Suprapubic skin (tissue), 4 donors: ENCODE data around the gene SMIM13. TPM values are rescaled to one million over a fixed set of nuclear protein-coding genes. Genes with fewer than 3 reads are reported as not detected.

Experiments used
- DNase-seq, 2 donors: peaks; one replicate each; pipeline ENCODE4 v3.0.0-alpha.2; 2019; ENCODE audit warnings: low spot score in 2 of 2
- H3K27ac ChIP-seq: fragments of 200-600 bp; sonication (generic); one replicate; pipeline ENCODE4 v1.5.1; 2019
- H3K27me3 ChIP-seq: fragments of 200-600 bp; sonication (generic); one replicate; pipeline ENCODE4 v1.5.1; 2019
- H3K36me3 ChIP-seq: fragments of 200-600 bp; sonication (generic); one replicate; pipeline ENCODE4 v1.5.1; 2019
- H3K4me1 ChIP-seq: fragments of 200-600 bp; sonication (generic); one replicate; pipeline ENCODE4 v1.5.1; 2019
- H3K4me3 ChIP-seq: fragments of 200-600 bp; sonication (generic); one replicate; pipeline ENCODE4 v1.5.1; 2019; ENCODE audit warnings: mild to moderate bottlenecking
- H3K9me3 ChIP-seq: fragments of 200-600 bp; sonication (generic); one replicate; pipeline ENCODE4 v1.5.1; 2019
- EP300 ChIP-seq: sonication (generic); formaldehyde crosslinking; IDR thresholded peaks from one replicate; pipeline ENCODE4 v1.6.1; 2017; ENCODE audit warnings: antibody characterized with exemption
- POLR2A ChIP-seq, 2 donors: fragments of 450-650 bp; IDR thresholded peaks; one replicate each; pipeline ENCODE4 v1.6.1; 2017; ENCODE audit warnings: antibody characterized with exemption in 2 of 2, mild to moderate bottlenecking in 2 of 2, moderate library complexity in 2 of 2
- POLR2AphosphoS5 ChIP-seq, 3 donors: sonication (generic); formaldehyde crosslinking; IDR thresholded peaks; one replicate each; pipeline ENCODE4 v1.6.1; 2017; ENCODE audit warnings: antibody characterized with exemption in 3 of 3
- WGBS: methylation state at CpG from one replicate; pipeline ENCODE4 v1.1.5; 2018; 5-methylcytosine and 5-hydroxymethylcytosine counted together
- total RNA-seq, 4 donors: library from RNA; depleted of rRNA; stranded (reverse); fragments of >200 nt; gene quantifications; one replicate each; pipeline ENCODE4 v1.1.0, GENCODE V29; 2016
- TF ChIP-seq, protein P1 (sequence below), 2 donors: fragments of 200-600 bp in 1 of 2; fragments of 450-650 bp in 1 of 2; sonication (generic) in 1 of 2; IDR thresholded peaks; one replicate each; pipeline ENCODE4 v1.5.1; 2016 to 2019; ENCODE audit warnings: antibody characterized with exemption in 2 of 2, mild to moderate bottlenecking in 1 of 2, moderate library complexity in 1 of 2

The SMIM13 gene
- total RNA-seq, 4 donors from 2014 or later: 9.3 to 15.6 (median 10.7) TPM

DNA sequence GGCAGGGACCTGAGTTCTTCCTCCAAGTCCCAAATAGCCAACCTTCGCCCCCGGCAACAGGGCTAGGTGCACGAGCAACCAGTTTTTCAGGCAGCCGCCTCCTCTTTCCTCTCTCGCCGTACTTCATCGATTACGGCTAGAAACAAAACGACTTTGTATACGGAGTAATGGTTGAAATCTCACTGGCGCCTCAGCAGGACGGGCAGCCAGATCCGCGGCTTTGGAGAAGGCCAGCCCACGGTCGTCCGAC is 333 bp upstream of the SMIM13 start:
- Histone ChIP-seq H3K4me1 (peaks cover 29% of the 10 kb centered on the region), H3K9me3 (no peaks in the 10 kb centered on the region), H3K27ac (peak overlapping the region; percentile 98), H3K27me3 (no peaks in the 10 kb centered on the region), H3K4me3 (peak overlapping the region; percentile 97), H3K36me3 (no peaks in the 10 kb centered on the region)
- TF ChIP-seq, protein P1, sequence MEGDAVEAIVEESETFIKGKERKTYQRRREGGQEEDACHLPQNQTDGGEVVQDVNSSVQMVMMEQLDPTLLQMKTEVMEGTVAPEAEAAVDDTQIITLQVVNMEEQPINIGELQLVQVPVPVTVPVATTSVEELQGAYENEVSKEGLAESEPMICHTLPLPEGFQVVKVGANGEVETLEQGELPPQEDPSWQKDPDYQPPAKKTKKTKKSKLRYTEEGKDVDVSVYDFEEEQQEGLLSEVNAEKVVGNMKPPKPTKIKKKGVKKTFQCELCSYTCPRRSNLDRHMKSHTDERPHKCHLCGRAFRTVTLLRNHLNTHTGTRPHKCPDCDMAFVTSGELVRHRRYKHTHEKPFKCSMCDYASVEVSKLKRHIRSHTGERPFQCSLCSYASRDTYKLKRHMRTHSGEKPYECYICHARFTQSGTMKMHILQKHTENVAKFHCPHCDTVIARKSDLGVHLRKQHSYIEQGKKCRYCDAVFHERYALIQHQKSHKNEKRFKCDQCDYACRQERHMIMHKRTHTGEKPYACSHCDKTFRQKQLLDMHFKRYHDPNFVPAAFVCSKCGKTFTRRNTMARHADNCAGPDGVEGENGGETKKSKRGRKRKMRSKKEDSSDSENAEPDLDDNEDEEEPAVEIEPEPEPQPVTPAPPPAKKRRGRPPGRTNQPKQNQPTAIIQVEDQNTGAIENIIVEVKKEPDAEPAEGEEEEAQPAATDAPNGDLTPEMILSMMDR (IDR thresholded peaks at IDR 0.05): no peak
- TF ChIP-seq POLR2AphosphoS5 (IDR thresholded peaks at IDR 0.05) (no peak), EP300 (no peak), POLR2A (IDR thresholded peaks at IDR 0.05) (no peak)
- 0% methylated on average over 16 of the region's 17 CpGs for WGBS
- no peak for DNase-seq

DNA sequence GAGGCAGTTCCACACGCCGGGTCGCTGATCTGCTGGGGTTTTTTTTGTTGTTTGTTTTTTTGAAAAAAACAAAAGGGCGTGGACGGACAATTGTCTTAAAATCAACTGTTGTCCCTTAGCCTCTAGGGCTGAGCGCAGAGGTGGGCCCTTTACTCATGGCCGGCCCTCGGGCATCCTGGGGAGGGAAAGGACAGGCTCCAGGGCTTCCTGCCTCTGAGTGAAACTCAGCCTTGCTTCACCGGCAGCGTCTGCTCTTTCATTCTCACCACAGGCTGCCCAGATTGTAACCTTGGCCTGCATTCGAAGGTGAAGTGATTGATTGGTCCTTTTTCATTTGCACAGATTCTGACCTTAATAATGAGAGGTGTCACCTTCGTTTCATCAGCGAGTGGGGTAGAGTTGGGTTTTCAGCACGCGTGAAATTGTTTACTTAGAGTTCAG is 797 bp downstream of the SMIM13 start:
- TF ChIP-seq POLR2A (IDR thresholded peaks at IDR 0.05): no peak
- no peak for TF ChIP-seq POLR2AphosphoS5 (IDR thresholded peaks at IDR 0.05)
- TF ChIP-seq, protein P1 (IDR thresholded peaks at IDR 0.05): no peak
- 0% methylated on average over 12 of the region's 15 CpGs for WGBS
- Histone ChIP-seq H3K27ac (peak overlapping the region; percentile 98), H3K27me3 (no peaks in the 10 kb centered on the region), H3K9me3 (no peaks in the 10 kb centered on the region), H3K4me3 (peak overlapping the region; percentile 97), H3K4me1 (peaks cover 29% of the 10 kb centered on the region), H3K36me3 (no peaks in the 10 kb centered on the region)
- DNase-seq: peak in 1 of 2 donors; percentile 70

DNA sequence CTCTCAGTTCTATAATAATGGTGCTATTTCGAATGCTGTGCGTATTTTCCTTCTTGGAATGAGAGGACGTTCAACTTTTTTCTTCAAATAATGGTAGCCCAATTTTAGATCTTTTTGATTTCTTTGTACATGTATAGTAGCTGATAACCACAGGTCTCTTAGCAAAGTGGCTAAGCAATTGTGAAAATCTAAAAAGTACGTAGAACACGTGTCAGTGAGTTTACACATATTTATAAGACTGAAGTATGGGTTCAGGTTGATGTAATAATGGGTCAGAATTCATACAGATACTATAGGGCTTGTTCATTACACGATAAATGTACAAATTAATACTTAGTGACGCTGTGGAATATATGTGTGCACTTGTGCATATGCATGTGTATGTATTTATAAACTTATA is 1.3 kb downstream of the SMIM13 start:
- no peaks in the 10 kb centered on the region for H3K27me3 ChIP-seq
- peak overlapping the region; percentile 97 for H3K4me3 ChIP-seq
- no peak for TF ChIP-seq EP300
- TF ChIP-seq POLR2A (IDR thresholded peaks at IDR 0.05): no peak
- TF ChIP-seq POLR2AphosphoS5 (IDR thresholded peaks at IDR 0.05): no peak
- TF ChIP-seq, protein P1 (IDR thresholded peaks at IDR 0.05): no peak
- H3K9me3 ChIP-seq: no peaks in the 10 kb centered on the region
- no peaks in the 10 kb centered on the region for H3K36me3 ChIP-seq
- DNase-seq: no peak
- WGBS: 44% methylated on average over 7 of the region's 7 CpGs
- peaks cover 29% of the 10 kb centered on the region for H3K4me1 ChIP-seq
- H3K27ac ChIP-seq: peak overlapping the region; percentile 98

DNA sequence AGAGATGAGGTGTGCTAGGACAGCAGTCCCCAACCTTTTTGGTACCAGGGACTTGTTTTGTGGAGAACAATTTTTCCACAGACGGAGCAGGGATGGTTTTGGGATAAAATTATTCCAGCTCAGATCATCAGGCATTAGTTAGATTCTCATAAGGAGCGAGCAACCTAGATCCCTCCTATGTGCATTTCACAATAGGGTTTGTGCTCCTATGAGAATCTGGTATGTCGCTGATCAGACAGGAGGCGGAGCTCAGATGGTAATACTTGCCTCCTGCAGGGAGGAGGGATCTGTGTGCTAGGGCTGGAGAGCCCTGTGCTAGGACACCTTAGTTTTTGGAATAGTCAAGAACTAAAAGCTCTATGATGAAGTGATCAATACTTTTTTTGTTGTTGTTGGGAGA is 2.5 kb downstream of the SMIM13 start:
- H3K27ac ChIP-seq: no peak overlapping the region
- H3K4me3 ChIP-seq: peak overlapping the region; percentile 97
- H3K9me3 ChIP-seq: no peaks in the 10 kb centered on the region
- no peaks in the 10 kb centered on the region for H3K36me3 ChIP-seq
- H3K27me3 ChIP-seq: no peaks in the 10 kb centered on the region
- 56% methylated on average over 4 of the region's 4 CpGs for WGBS
- peaks cover 29% of the 10 kb centered on the region for H3K4me1 ChIP-seq
- DNase-seq: no peak
- TF ChIP-seq, protein P1 (IDR thresholded peaks at IDR 0.05): no peak
- TF ChIP-seq POLR2A (IDR thresholded peaks at IDR 0.05) (no peak), POLR2AphosphoS5 (IDR thresholded peaks at IDR 0.05) (no peak)

DNA sequence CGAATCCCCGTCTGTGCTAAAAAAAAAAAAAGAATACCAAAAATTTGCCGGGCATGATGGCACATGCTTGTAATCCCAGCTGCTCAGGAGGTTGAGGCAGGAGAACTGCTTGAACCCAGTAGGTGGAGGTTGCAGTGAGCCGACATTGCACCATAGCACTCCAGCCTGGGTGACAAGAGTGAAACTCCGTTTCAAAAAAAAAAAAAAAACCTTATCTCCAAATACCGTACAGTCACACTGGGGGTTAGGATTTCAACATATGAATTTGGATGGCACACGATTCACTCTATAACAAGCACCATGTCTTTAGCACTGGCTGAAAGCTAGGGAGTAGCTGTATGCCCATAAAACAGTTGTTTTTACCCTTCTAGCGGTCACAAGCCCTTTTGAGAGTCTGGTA is 3.8 kb downstream of the SMIM13 start:
- Histone ChIP-seq H3K27me3 (no peaks in the 10 kb centered on the region), H3K27ac (no peak overlapping the region), H3K4me1 (peaks cover 28% of the 10 kb centered on the region), H3K9me3 (no peaks in the 10 kb centered on the region), H3K4me3 (no peak overlapping the region), H3K36me3 (no peaks in the 10 kb centered on the region)
- 83% methylated on average over 8 of the region's 8 CpGs for WGBS
- TF ChIP-seq, protein P1 (IDR thresholded peaks at IDR 0.05): no peak
- TF ChIP-seq POLR2AphosphoS5 (IDR thresholded peaks at IDR 0.05) (no peak), POLR2A (IDR thresholded peaks at IDR 0.05) (no peak), EP300 (no peak)
- DNase-seq: no peak
